ENCODE data around the gene GRIK4.

GRCh38 chr11:120595557-120595956 is 84.0 kb downstream of the GRIK4 start:
- TF ChIP-seq GATA3 (IDR thresholded peaks at IDR 0.05; ENCODE audit: low read depth, low read length) (no peak), GATA2 (IDR thresholded peaks at IDR 0.05; ENCODE audit: low read depth, low read length) (no peak)
